Heart right ventricle (tissue), 16 donors: ENCODE data around the gene LDLRAD4. TPM values are rescaled to one million over a fixed set of nuclear protein-coding genes. Genes with fewer than 3 reads are reported as not detected.

Experiments
- ATAC-seq, 8 donors: fragments of 200-7000 bp; cut with Tn5 transposase; one replicate each; pipeline ENCODE4 v1.9.1; 2020; ENCODE audit warnings: mild to moderate bottlenecking in 8 of 8, moderate library complexity in 8 of 8, moderate number of reproducible peaks in 1 of 8
- DNase-seq, 2 donors: peaks; one replicate each; pipeline ENCODE4 v3.0.0-alpha.2; 2020
- H3K27ac ChIP-seq, 10 donors: fragments of 200-600 bp; sonication (generic) in 2 of 10; one replicate each; pipeline versions ENCODE4 v1.5.0 to v1.8.0; 2020 to 2022; ENCODE audit warnings: mild to moderate bottlenecking in 3 of 10
- H3K27me3 ChIP-seq, 7 donors: fragments of 200-600 bp; one replicate each; pipeline ENCODE4 v1.8.0; 2021 to 2022; ENCODE audit warnings: mild to moderate bottlenecking in 2 of 7
- H3K36me3 ChIP-seq, 9 donors: fragments of 200-600 bp; sonication (generic) in 1 of 9; one replicate each; pipeline versions ENCODE4 v1.5.0 to v1.8.0; 2020 to 2022; ENCODE audit warnings: mild to moderate bottlenecking in 2 of 9
- H3K4me1 ChIP-seq, 9 donors: fragments of 200-600 bp; sonication (generic) in 1 of 9; one replicate each; pipeline versions ENCODE4 v1.5.0 to v1.8.0; 2020 to 2022; ENCODE audit warnings: mild to moderate bottlenecking in 4 of 9
- H3K4me3 ChIP-seq, 10 donors: fragments of 200-600 bp; sonication (generic) in 2 of 10; one replicate each; pipeline versions ENCODE4 v1.5.0 to v1.8.0; 2020 to 2022; ENCODE audit warnings: mild to moderate bottlenecking in 7 of 10, moderate library complexity in 2 of 10
- H3K9me3 ChIP-seq, 11 donors: fragments of 200-600 bp in 10 of 11; sonication (generic) in 2 of 11; one replicate each; pipeline versions ENCODE4 v1.5.0 to v1.8.0; 2013 to 2022; ENCODE audit warnings: mild to moderate bottlenecking in 2 of 11, control low read depth in 1 of 11, moderate library complexity in 1 of 11
- CTCF ChIP-seq, 9 donors: fragments of 200-600 bp; sonication (generic) in 2 of 9; IDR thresholded peaks; one replicate each; pipeline versions ENCODE4 v1.5.0 to v1.8.0; 2021 to 2022; ENCODE audit warnings: antibody characterized with exemption in 9 of 9, mild to moderate bottlenecking in 5 of 9, moderate library complexity in 1 of 9
- WGBS, 2 donors: extraction: QIAGEN DNeasy Blood & Tissue Kit; methylation state at CpG; one replicate each; pipeline ENCODE4 v1.1.7; 2013; ENCODE audit warnings: inconsistent platforms in 1 of 2; 5-methylcytosine and 5-hydroxymethylcytosine counted together
- intact Hi-C, 10 donors: fragments of 100-400 bp; cut with DNase I; formaldehyde crosslinking; loops; one replicate each; pipeline versions ENCODE4 v1.11.1 to v1.14.2; 2022
- polyA plus RNA-seq, 2 donors: library from polyadenylated mRNA; stranded (reverse); fragments of 200-250 nt; gene quantifications; one replicate each; pipeline ENCODE4 v1.2.3, GENCODE V29; 2013
- total RNA-seq, 10 donors: library from RNA; stranded (reverse); fragmentation: NEBNext Ultra II Directional in 3 of 10; extraction: Animal tissue kit (Norgen Biotek cat#: 25700) in 3 of 10; gene quantifications; one replicate each; pipeline versions ENCODE4 v1.2.1 to v1.2.4, GENCODE V29; 2021 to 2023
- donor health status: Arrhythmogenic right ventricular cardiomyopathy.
- donor health status: ischemic (EF 13 %, LVEDD 7.1; RV severe dilation, severe dysfunction).
- donor health status: healthy with polysubstance abuse.
- donor health status: DM: no; HTN: yes; CAD: no.
- donor health status: DM: no; HTN: no; CAD: no.
- donor health status: ischemic (EF 25% LVEDD 6.9; RV normal size, moderate dysfunction).
- donor health status: ischemic (EF 25% LVEDD 5.7; RV mildly dilated, moderate dysfunction).
- donor health status: healthy.
- donor health status: DM: yes; HTN: yes; CAD: no.
- donor health status: Ischemic cardiomyopathy.
- donor health status: ischemic (EF 35%, LVEDD 5.7; RV mildly dilated, moderate dysfunction).
- donor health status: nonischemic (EF 11% LVEDD 7.7; RV severe dilation, severe dysfunction).
- donor health status: DM: yes; HTN: yes; CAD: no.
- donor health status: PGD.
- donor health status: ischemic (EF 29% LVEDD 5.4; RV normal size, mild dysfunction).
- donor health status: nonischemic (EF 23%, LVEDD 6.1; RV moderate dilation, normal function).

The LDLRAD4 gene
- total and polyA plus RNA-seq, 12 donors, result 5.4 to 74.6 (median 34.6) TPM

DNA sequence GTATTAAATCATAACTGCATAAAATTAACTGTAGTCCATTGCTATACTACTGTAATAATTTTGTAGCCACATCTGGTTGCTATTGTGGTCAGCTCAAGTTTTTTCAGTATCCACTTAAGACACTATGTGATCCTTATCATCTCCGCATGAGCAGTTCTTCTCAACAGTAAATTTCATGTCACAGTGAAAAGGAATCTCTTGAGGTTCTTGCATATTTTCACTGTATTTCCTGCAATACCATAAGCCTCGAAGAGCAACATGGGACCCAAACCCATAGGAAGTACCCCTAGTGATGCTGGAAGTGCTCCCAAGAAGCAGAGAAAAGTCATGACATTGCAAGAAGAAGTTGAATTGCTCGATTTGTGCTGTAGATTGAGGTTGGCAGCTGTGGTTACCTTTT, 86.7 kb downstream of the LDLRAD4 start:
- 89% methylated on average over 3 of the region's 3 CpGs for WGBS, 2 donors
- no peak overlapping the region for H3K27ac ChIP-seq
- no peak overlapping the region for H3K4me3 ChIP-seq
- DNase-seq (no peak), ATAC-seq (no peak)
- peaks cover 0 to 7% (median 0%) of the 10 kb centered on the region in 11 donors for H3K9me3 ChIP-seq
- no peaks in the 10 kb centered on the region for H3K27me3 ChIP-seq
- peaks cover 23 to 59% (median 36%) of the 10 kb centered on the region in 9 donors for H3K4me1 ChIP-seq
- intact Hi-C loops, result loop anchor here in 2 of 10 donors (5.0 to 10.0 kb wide), 4 partner anchors 70 to 220 kb away; partner anchors contain the start of gene LDLRAD4 (in 2 of the 2)
- H3K36me3 ChIP-seq, result no peaks in the 10 kb centered on the region
- TF ChIP-seq CTCF (IDR thresholded peaks at IDR 0.05), result no peak

DNA sequence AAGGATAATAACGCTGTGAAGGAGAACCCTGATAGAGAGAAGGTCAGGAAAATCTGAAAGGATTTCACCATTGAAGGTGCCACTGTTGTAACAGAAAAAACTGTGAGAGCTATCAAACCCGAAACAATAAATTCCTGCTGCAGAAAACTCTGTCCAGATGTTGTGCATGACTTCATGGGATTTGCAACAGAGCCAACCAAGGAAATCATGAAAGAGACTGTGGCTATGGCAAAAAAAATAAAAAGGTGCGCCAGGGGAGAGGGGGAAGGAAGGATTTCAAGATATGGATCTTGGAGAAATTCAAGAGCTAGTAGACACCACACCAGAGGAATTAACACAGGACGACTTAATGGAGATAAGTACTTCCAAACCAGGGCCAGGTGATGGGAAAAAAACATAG, 88.0 kb downstream of the LDLRAD4 start:
- no peak for ATAC-seq
- WGBS, 2 donors, result 55 to 58% methylated on average over 4 of the region's 4 CpGs
- Histone ChIP-seq H3K4me3 (no peak overlapping the region), H3K9me3 (peaks cover 0 to 7% (median 0%) of the 10 kb centered on the region in 11 donors), H3K4me1 (peaks cover 19 to 46% (median 28%) of the 10 kb centered on the region in 9 donors), H3K27me3 (no peaks in the 10 kb centered on the region), H3K36me3 (peaks cover 0 to 5% (median 0%) of the 10 kb centered on the region in 9 donors), H3K27ac (no peak overlapping the region)
- DNase-seq, result no peak
- intact Hi-C loops, result loop anchor here in 2 of 10 donors (5.0 to 10.0 kb wide), 4 partner anchors 68 to 218 kb away; partner anchors contain the start of gene LDLRAD4 (in 2 of the 2)
- no peak for TF ChIP-seq CTCF (IDR thresholded peaks at IDR 0.05)

GRCh38 chr18:13308369-13308768, 89.8 kb downstream of the LDLRAD4 start:
- no peak for TF ChIP-seq CTCF (IDR thresholded peaks at IDR 0.05)
- H3K27me3 ChIP-seq, result no peaks in the 10 kb centered on the region
- H3K9me3 ChIP-seq, result peaks cover 0 to 7% (median 0%) of the 10 kb centered on the region in 11 donors
- no peak overlapping the region for H3K27ac ChIP-seq
- H3K4me1 ChIP-seq, result peaks cover 4 to 28% (median 10%) of the 10 kb centered on the region in 9 donors
- intact Hi-C loops, result loop anchor here in 2 of 10 donors (5.0 to 10.0 kb wide), 4 partner anchors 66 to 216 kb away; partner anchors contain the start of gene LDLRAD4 (in 2 of the 2)
- 83 to 85% methylated on average over 9 of the region's 9 CpGs for WGBS, 2 donors
- peaks cover 0 to 5% (median 0%) of the 10 kb centered on the region in 9 donors for H3K36me3 ChIP-seq
- no peak overlapping the region for H3K4me3 ChIP-seq
- no peak for DNase-seq
- ATAC-seq, result no peak

- Histone ChIP-seq H3K9me3 (peaks cover 0 to 7% (median 0%) of the 10 kb centered on the region in 11 donors), H3K36me3 (peaks cover 0 to 5% (median 0%) of the 10 kb centered on the region in 9 donors), H3K4me3 (no peak overlapping the region), H3K27me3 (no peaks in the 10 kb centered on the region), H3K4me1 (peaks cover 4 to 22% (median 10%) of the 10 kb centered on the region in 9 donors), H3K27ac (no peak overlapping the region)
- WGBS, 2 donors, result 90 to 91% methylated on average over 12 of the region's 12 CpGs
- no peak for TF ChIP-seq CTCF (IDR thresholded peaks at IDR 0.05)
- DNase-seq, result no peak
- intact Hi-C loops, result loop anchor here in 2 of 10 donors (5.0 to 10.0 kb wide), 4 partner anchors 66 to 216 kb away; partner anchors contain the start of gene LDLRAD4 (in 2 of the 2)
- no peak for ATAC-seq
These were observed 90.6 kb downstream of the LDLRAD4 start for GRCh38 chr18:13309031-13309747.
